ENCODE results near the gene STX17.

DNA sequence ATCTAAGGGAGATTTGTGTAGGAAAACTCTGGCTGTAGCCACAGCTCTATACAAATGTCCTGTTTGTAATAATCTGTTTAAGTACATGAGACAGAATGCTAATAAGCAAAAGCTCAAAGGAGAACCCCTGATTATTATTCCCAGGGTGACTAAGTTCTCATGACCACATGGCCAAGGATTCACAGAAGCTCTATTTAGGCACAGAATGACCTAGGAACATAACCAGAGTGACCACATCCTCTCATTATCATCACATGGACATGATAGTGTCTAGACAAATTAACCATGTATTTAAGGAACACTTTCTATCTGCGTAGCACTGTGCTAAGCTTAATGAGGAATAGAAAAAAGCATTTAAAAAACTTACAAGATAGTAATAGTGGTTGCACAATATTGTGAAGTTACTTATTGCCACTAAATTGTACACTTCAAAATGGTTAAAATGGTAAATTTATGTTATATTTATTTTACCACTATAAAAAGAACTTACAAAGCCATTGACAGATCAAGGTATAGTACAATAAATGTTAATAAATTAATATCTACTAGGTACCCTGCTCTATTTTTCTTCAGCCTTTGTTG is 56.3 kb downstream of the STX17 start:
- TF ChIP-seq, protein P1, sequence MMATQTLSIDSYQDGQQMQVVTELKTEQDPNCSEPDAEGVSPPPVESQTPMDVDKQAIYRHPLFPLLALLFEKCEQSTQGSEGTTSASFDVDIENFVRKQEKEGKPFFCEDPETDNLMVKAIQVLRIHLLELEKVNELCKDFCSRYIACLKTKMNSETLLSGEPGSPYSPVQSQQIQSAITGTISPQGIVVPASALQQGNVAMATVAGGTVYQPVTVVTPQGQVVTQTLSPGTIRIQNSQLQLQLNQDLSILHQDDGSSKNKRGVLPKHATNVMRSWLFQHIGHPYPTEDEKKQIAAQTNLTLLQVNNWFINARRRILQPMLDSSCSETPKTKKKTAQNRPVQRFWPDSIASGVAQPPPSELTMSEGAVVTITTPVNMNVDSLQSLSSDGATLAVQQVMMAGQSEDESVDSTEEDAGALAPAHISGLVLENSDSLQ (IDR thresholded peaks at IDR 0.05) = no peak
- TF ChIP-seq ARNT (IDR thresholded peaks at IDR 0.05) = no peak
- no peak for TF ChIP-seq SUZ12 (IDR thresholded peaks at IDR 0.05)
- no peak for TF ChIP-seq FOXM1 (IDR thresholded peaks at IDR 0.05; ENCODE audit: borderline replicate concordance)
- no peak for TF ChIP-seq L3MBTL2 (conservative IDR thresholded peaks at IDR 0.05)
- TF ChIP-seq SP1 (IDR thresholded peaks at IDR 0.05) = no peak
- no peak for TF ChIP-seq ELF4 (IDR thresholded peaks at IDR 0.05)
- TF ChIP-seq FOXK2 (IDR thresholded peaks at IDR 0.05) = no peak

Data from HEK293T (cell line).